Measurements from ENCODE around the gene ABHD10. TPM values are rescaled to one million over a fixed set of nuclear protein-coding genes. Genes with fewer than 3 reads are reported as not detected.

ABHD10 gene
- polyA plus RNA-seq, 4 donors = 10.0 to 32.9 (median 15.3) TPM

DNA sequence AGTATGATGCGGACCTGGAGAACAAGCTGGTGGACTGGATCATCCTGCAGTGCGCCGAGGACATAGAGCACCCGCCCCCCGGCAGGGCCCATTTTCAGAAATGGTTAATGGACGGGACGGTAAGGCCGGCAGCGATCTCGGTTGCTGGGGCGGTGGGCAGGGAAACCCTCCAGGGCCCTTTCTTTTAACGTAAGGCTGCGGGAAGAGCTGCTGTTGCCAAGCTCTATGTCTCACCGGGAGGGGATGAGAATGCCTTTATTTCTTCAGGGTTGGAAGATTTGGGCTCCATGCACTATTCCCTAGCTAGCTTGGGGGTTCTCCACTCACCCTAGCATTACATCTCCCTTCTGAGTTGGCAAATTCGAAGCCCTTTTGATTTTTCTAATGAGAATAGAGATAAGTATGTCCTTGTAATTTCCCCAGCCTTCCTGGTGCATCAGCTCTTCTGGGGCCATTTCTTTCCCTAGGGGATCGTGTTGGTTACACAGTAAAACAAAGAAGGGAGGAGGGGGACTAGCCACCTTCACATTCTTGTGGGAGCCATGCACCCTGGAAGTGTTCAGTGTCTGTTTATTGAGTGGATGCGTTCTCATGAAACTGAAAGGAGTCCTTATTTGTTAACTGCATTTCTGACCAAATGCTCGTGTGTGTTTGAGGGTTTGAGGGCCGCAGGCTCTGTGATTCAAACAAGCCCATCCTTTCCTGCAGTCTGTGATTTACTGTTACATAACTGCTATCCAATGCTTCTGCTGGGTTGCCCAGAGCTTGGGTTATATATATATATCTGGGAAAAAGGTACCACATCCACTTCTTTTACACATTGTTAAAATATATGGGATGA, 20.9 kb downstream of the ABHD10 start:
- 31 to 37% (median 37%) methylated on average over 19 of the region's 19 CpGs for WGBS, 3 donors
- DNase-seq = no peak
- Histone ChIP-seq H3K27me3 (ENCODE audit: control insufficient read depth in 3 of 3, insufficient read depth in 3 of 3, low read length in 3 of 3) (peaks cover 0 to 25% (median 0%) of the 10 kb centered on the region in 3 donors), H3K4me1 (ENCODE audit: control insufficient read depth in 3 of 3, insufficient read depth in 2 of 3, low read depth in 1 of 3, low read length in 2 of 3) (peaks cover 0 to 19% (median 5%) of the 10 kb centered on the region in 3 donors), H3K4me3 (ENCODE audit: low read depth in 1 of 3, low read length in 3 of 3) (peak overlapping the region in 1 of 3 donors; percentile 42), H3K9me3 (ENCODE audit: control insufficient read depth in 2 of 2, insufficient read depth in 1 of 2, low read depth in 1 of 2, low read length in 1 of 2) (no peaks in the 10 kb centered on the region), H3K36me3 (ENCODE audit: control insufficient read depth in 3 of 3, insufficient read depth in 2 of 3, low read depth in 1 of 3, low read length in 3 of 3) (no peaks in the 10 kb centered on the region), H3K27ac (ENCODE audit: low read depth in 1 of 3, low read length in 2 of 3) (no peak overlapping the region)
- FAIRE-seq = no peak

DNA sequence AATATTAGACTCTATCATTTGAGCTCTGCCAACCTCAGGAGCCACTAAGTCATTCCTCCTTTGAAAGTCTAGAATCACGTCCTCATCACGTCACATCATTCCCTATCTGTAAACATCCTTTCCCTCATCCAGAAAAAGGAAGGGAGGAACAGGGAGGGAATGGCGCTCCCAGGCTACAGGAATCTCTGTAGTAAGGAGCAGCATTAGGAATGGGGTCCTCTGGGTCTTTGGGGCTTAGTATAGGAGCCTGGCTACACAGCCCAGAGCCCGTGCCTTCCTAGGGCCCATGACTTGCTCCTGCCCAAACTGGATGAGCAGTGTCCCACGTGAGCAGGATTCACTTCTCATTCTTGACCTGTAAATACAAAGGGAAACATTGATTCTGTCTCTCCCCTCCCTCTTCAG, 21.5 kb downstream of the ABHD10 start:
- no peak overlapping the region for H3K4me3 ChIP-seq (ENCODE audit: low read depth in 1 of 3, low read length in 3 of 3)
- no peaks in the 10 kb centered on the region for H3K9me3 ChIP-seq (ENCODE audit: control insufficient read depth in 2 of 2, insufficient read depth in 1 of 2, low read depth in 1 of 2, low read length in 1 of 2)
- H3K27ac ChIP-seq (ENCODE audit: low read depth in 1 of 3, low read length in 2 of 3) = no peak overlapping the region
- peaks cover 0 to 25% (median 0%) of the 10 kb centered on the region in 3 donors for H3K27me3 ChIP-seq (ENCODE audit: control insufficient read depth in 3 of 3, insufficient read depth in 3 of 3, low read length in 3 of 3)
- 88 to 91% (median 89%) methylated on average over 5 of the region's 5 CpGs for WGBS, 3 donors
- H3K4me1 ChIP-seq (ENCODE audit: control insufficient read depth in 3 of 3, insufficient read depth in 2 of 3, low read depth in 1 of 3, low read length in 2 of 3) = peaks cover 0 to 25% (median 5%) of the 10 kb centered on the region in 3 donors
- FAIRE-seq (no peak), DNase-seq (no peak)
- H3K36me3 ChIP-seq (ENCODE audit: control insufficient read depth in 3 of 3, insufficient read depth in 2 of 3, low read depth in 1 of 3, low read length in 3 of 3) = no peaks in the 10 kb centered on the region

DNA sequence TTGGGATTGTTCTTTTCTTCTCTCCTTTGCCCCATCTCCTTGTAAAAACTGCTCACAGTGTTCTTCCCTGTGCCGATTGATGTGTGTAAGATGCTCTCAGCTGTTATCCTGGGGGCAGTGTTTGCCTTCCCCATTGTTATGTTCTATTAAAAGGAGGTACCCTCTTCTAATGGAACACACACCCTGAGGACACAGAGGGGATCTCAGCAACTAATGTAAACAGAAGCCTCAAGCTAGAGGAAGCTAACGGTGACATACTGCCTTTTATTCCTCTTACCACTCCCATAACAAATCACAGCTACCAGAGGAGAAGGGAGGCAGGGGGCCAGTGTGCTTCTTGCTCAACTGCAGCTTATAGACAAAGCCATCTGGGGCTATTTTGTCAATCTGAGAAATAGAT, 22.1 kb downstream of the ABHD10 start:
- WGBS, 3 donors = 79 to 82% (median 80%) methylated on average over 2 of the region's 2 CpGs
- peaks cover 0 to 25% (median 0%) of the 10 kb centered on the region in 3 donors for H3K27me3 ChIP-seq (ENCODE audit: control insufficient read depth in 3 of 3, insufficient read depth in 3 of 3, low read length in 3 of 3)
- H3K9me3 ChIP-seq (ENCODE audit: control insufficient read depth in 2 of 2, insufficient read depth in 1 of 2, low read depth in 1 of 2, low read length in 1 of 2) = no peaks in the 10 kb centered on the region
- H3K36me3 ChIP-seq (ENCODE audit: control insufficient read depth in 3 of 3, insufficient read depth in 2 of 3, low read depth in 1 of 3, low read length in 3 of 3) = no peaks in the 10 kb centered on the region
- FAIRE-seq = no peak
- H3K4me1 ChIP-seq (ENCODE audit: control insufficient read depth in 3 of 3, insufficient read depth in 2 of 3, low read depth in 1 of 3, low read length in 2 of 3) = peaks cover 0 to 25% (median 5%) of the 10 kb centered on the region in 3 donors
- H3K4me3 ChIP-seq (ENCODE audit: low read depth in 1 of 3, low read length in 3 of 3) = no peak overlapping the region
- no peak overlapping the region for H3K27ac ChIP-seq (ENCODE audit: low read depth in 1 of 3, low read length in 2 of 3)
- no peak for DNase-seq

DNA sequence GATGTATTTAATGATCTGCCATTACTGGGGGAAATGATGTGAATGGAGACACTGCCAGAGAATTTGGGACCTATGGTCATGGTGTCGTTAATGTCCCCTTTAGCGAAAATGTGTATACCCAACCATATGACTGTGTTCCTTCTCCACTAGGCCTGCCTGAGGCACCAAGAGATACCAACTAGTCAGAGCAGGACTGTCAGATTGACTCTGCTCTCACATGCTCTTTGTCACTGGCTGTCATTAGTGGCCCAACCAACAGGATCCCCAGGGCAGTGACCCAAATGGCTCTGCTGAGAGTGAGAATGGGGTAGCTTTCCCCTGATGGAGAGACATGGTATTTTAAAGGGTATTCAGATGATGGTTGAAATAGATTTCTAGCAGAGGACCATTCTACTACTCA, 22.7 kb downstream of the ABHD10 start:
- no peak for FAIRE-seq
- Histone ChIP-seq H3K9me3 (ENCODE audit: control insufficient read depth in 2 of 2, insufficient read depth in 1 of 2, low read depth in 1 of 2, low read length in 1 of 2) (no peaks in the 10 kb centered on the region), H3K27ac (ENCODE audit: low read depth in 1 of 3, low read length in 2 of 3) (no peak overlapping the region), H3K36me3 (ENCODE audit: control insufficient read depth in 3 of 3, insufficient read depth in 2 of 3, low read depth in 1 of 3, low read length in 3 of 3) (no peaks in the 10 kb centered on the region), H3K4me3 (ENCODE audit: low read depth in 1 of 3, low read length in 3 of 3) (no peak overlapping the region), H3K27me3 (ENCODE audit: control insufficient read depth in 3 of 3, insufficient read depth in 3 of 3, low read length in 3 of 3) (peaks cover 0 to 25% (median 0%) of the 10 kb centered on the region in 3 donors), H3K4me1 (ENCODE audit: control insufficient read depth in 3 of 3, insufficient read depth in 2 of 3, low read depth in 1 of 3, low read length in 2 of 3) (peaks cover 0 to 25% (median 5%) of the 10 kb centered on the region in 3 donors)
- 94 to 96% (median 95%) methylated on average over 2 of the region's 2 CpGs for WGBS, 3 donors
- DNase-seq = no peak

DNA sequence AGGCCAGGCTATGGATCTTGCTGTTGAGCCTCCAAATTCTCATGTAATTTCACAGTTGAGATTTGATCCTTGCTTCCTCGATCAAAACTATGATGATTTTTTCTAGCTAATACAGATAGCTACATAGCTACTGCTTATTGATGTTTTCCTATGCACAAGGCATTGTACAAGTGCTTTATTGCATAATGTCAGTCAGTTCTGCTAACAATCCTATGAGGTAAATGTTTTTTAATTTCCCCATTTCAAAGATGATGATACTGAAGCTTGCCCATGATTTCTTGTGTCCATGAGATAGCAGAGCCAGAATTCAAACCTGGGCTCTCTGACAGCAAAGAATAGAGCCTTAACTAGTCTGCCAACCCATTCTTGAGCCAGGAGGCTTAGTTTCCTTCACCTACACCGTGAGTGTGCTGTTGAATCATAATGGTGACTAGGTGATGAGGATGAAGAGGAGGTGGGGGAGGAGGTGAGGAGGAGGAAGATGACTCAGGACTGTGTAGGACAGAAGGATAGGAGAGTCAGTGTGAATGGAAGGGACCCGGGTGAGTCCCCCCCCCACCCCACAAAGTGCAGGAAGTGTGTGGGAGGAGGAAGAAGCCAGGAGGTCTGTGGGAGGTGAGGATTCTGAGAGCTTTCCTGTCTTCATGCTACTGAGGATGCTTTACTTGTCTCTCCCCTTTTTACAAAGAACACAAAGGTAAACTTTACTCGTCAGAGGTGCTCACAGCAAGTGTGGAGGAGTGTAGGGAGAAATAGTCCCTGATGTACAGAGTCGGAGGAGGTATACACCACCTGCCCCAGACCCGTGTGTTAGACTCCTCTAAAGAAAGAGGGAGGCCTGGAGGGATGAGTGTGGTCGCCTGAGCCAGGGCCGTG, 23.5 kb downstream of the ABHD10 start:
- Histone ChIP-seq H3K27me3 (ENCODE audit: control insufficient read depth in 3 of 3, insufficient read depth in 3 of 3, low read length in 3 of 3) (peaks cover 0 to 25% (median 0%) of the 10 kb centered on the region in 3 donors), H3K4me3 (ENCODE audit: low read depth in 1 of 3, low read length in 3 of 3) (no peak overlapping the region), H3K4me1 (ENCODE audit: control insufficient read depth in 3 of 3, insufficient read depth in 2 of 3, low read depth in 1 of 3, low read length in 2 of 3) (peaks cover 0 to 25% (median 5%) of the 10 kb centered on the region in 3 donors), H3K27ac (ENCODE audit: low read depth in 1 of 3, low read length in 2 of 3) (no peak overlapping the region), H3K36me3 (ENCODE audit: control insufficient read depth in 3 of 3, insufficient read depth in 2 of 3, low read depth in 1 of 3, low read length in 3 of 3) (no peaks in the 10 kb centered on the region), H3K9me3 (ENCODE audit: control insufficient read depth in 2 of 2, insufficient read depth in 1 of 2, low read depth in 1 of 2, low read length in 1 of 2) (no peaks in the 10 kb centered on the region)
- DNase-seq = no peak
- FAIRE-seq = no peak
- WGBS, 3 donors = 65 to 75% (median 68%) methylated on average over 8 of the region's 8 CpGs

DNA sequence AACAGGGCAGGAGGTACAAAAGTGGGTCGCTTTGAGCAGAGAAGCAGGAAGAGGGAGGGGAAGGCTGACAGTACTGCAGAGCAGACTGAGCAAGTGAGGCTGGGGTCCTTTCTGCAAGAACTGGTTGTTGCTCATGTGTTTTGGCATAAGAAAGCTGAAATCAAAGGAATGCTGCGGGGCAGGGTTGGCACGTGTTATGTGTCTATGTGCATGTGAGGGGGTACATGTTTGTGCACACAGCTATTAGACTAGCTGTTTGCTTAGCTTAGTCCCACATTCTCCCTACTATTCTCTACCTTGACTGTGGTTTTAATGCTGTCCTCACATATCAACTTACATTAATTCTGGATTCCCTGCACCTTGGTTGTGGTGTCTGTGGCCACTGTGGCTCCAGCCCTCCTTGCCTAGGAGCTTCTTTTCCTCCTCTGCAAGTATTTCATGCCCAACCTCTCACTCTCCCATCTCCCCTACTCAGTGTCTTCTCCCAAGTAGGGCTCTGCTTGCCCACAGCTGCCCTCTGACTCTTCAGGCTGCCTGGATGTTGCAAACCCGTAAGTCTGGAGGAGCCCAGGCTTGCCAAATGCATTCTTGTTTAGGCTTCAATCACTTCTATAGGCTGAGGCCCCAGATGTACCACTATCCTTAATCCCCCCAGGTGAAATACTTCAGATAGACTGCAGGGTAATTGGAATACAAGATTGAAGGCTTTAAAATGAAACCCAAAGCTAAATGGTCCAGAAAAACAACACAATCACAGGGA, 24.7 kb downstream of the ABHD10 start:
- Histone ChIP-seq H3K4me1 (ENCODE audit: control insufficient read depth in 3 of 3, insufficient read depth in 2 of 3, low read depth in 1 of 3, low read length in 2 of 3) (peaks cover 0 to 22% (median 5%) of the 10 kb centered on the region in 3 donors), H3K27me3 (ENCODE audit: control insufficient read depth in 3 of 3, insufficient read depth in 3 of 3, low read length in 3 of 3) (peaks cover 0 to 23% (median 0%) of the 10 kb centered on the region in 3 donors), H3K9me3 (ENCODE audit: control insufficient read depth in 2 of 2, insufficient read depth in 1 of 2, low read depth in 1 of 2, low read length in 1 of 2) (no peaks in the 10 kb centered on the region), H3K4me3 (ENCODE audit: low read depth in 1 of 3, low read length in 3 of 3) (no peak overlapping the region), H3K27ac (ENCODE audit: low read depth in 1 of 3, low read length in 2 of 3) (no peak overlapping the region), H3K36me3 (ENCODE audit: control insufficient read depth in 3 of 3, insufficient read depth in 2 of 3, low read depth in 1 of 3, low read length in 3 of 3) (no peaks in the 10 kb centered on the region)
- FAIRE-seq = no peak
- DNase-seq = no peak
- WGBS, 3 donors = 81 to 98% (median 93%) methylated on average over 4 of the region's 4 CpGs

DNA sequence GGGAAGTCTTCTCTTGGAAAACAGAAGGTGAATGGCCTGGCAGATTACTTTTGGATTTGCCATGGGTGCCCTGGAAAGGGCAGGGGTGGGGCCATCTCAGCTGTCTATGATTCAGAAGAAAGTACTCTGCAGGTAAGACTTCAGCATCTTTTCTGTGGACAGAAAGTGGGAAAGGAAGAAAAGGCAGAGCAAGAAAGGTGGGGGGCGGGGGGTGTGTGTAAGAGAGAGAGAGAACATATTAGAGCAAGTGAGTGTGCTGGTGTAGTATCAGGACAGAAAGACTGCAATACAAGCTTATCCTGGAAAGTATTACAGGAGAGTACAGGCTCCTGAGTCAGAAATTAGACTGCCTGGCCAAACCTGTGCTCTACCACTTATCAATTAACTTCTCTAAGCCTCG, 25.4 kb downstream of the ABHD10 start:
- Histone ChIP-seq H3K4me1 (ENCODE audit: control insufficient read depth in 3 of 3, insufficient read depth in 2 of 3, low read depth in 1 of 3, low read length in 2 of 3) (peaks cover 0 to 16% (median 4%) of the 10 kb centered on the region in 3 donors), H3K27me3 (ENCODE audit: control insufficient read depth in 3 of 3, insufficient read depth in 3 of 3, low read length in 3 of 3) (peaks cover 0 to 17% (median 0%) of the 10 kb centered on the region in 3 donors), H3K9me3 (ENCODE audit: control insufficient read depth in 2 of 2, insufficient read depth in 1 of 2, low read depth in 1 of 2, low read length in 1 of 2) (peaks cover 0 to 3% of the 10 kb centered on the region in 2 donors), H3K27ac (ENCODE audit: low read depth in 1 of 3, low read length in 2 of 3) (no peak overlapping the region), H3K36me3 (ENCODE audit: control insufficient read depth in 3 of 3, insufficient read depth in 2 of 3, low read depth in 1 of 3, low read length in 3 of 3) (no peaks in the 10 kb centered on the region), H3K4me3 (ENCODE audit: low read depth in 1 of 3, low read length in 3 of 3) (no peak overlapping the region)
- FAIRE-seq (no peak), DNase-seq (no peak)
- 49 to 76% (median 56%) methylated on average over 2 of the region's 2 CpGs for WGBS, 3 donors

DNA sequence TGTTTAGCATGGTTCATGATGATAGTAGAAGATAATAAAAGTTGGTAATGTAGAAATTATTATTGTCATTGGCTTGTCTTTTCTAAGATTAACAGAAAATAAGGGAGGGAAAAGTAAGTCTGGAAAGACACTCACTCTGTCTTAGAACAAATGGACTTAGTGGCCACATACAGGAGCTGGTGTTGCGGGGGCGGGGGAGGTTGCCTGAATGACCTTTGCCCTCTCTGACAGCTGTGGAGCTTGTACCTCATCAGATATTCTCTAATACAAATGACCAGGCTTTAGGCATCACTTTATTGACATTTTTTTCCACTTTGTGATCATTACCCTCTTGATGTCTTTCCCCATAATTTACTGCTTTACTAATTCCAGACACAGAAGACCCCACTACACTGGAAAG, 25.8 kb downstream of the ABHD10 start:
- Histone ChIP-seq H3K9me3 (ENCODE audit: control insufficient read depth in 2 of 2, insufficient read depth in 1 of 2, low read depth in 1 of 2, low read length in 1 of 2) (peaks cover 0 to 3% of the 10 kb centered on the region in 2 donors), H3K36me3 (ENCODE audit: control insufficient read depth in 3 of 3, insufficient read depth in 2 of 3, low read depth in 1 of 3, low read length in 3 of 3) (no peaks in the 10 kb centered on the region), H3K4me3 (ENCODE audit: low read depth in 1 of 3, low read length in 3 of 3) (no peak overlapping the region), H3K27ac (ENCODE audit: low read depth in 1 of 3, low read length in 2 of 3) (no peak overlapping the region), H3K4me1 (ENCODE audit: control insufficient read depth in 3 of 3, insufficient read depth in 2 of 3, low read depth in 1 of 3, low read length in 2 of 3) (peaks cover 0 to 13% (median 0%) of the 10 kb centered on the region in 3 donors), H3K27me3 (ENCODE audit: control insufficient read depth in 3 of 3, insufficient read depth in 3 of 3, low read length in 3 of 3) (peaks cover 0 to 12% (median 0%) of the 10 kb centered on the region in 3 donors)
- 21 to 46% (median 40%) methylated on average over 2 of the region's 2 CpGs for WGBS, 3 donors
- no peak for FAIRE-seq
- DNase-seq = peak; percentile 51 to 62
